LNCaP clone FGC (cell line): ENCODE data around the gene TBATA.

Experiments used
- DNase-seq: peaks from one replicate; pipeline ENCODE4 v3.0.0-alpha.2; 2011; ENCODE audit warnings: low read depth
- H3K4me3 ChIP-seq: 2 replicates; pipeline ENCODE4 v1.5.1; 2011; ENCODE audit warnings: mild to moderate bottlenecking, low read depth, low read length, control low read depth
- CTCF ChIP-seq: IDR thresholded peaks from 2 replicates; pipeline ENCODE4 v1.5.1; 2012; ENCODE audit warnings: mild to moderate bottlenecking; ENCODE audit not compliant: control insufficient read depth, insufficient read depth; ENCODE audit errors: extremely low read depth

TBATA gene

GRCh38 chr10:70784016-70784415 lies 1.2 kb downstream of the TBATA start:
- no peak for TF ChIP-seq CTCF
- DNase-seq: no peak
- H3K4me3 ChIP-seq: no peak overlapping the region

GRCh38 chr10:70782746-70783680 lies 2.2 kb downstream of the TBATA start:
- H3K4me3 ChIP-seq: no peak overlapping the region
- TF ChIP-seq CTCF: no peak
- no peak for DNase-seq

GRCh38 chr10:70782086-70782745 lies 3.0 kb downstream of the TBATA start:
- H3K4me3 ChIP-seq: no peak overlapping the region
- no peak for DNase-seq
- TF ChIP-seq CTCF: no peak

- TF ChIP-seq CTCF: no peak
- H3K4me3 ChIP-seq: no peak overlapping the region
- no peak for DNase-seq
Observed at GRCh38 chr10:70781461-70782051, 3.6 kb downstream of the TBATA start.

- no peak for DNase-seq
- TF ChIP-seq CTCF: no peak
- H3K4me3 ChIP-seq: no peak overlapping the region
Observed at GRCh38 chr10:70780772-70781171, 4.4 kb downstream of the TBATA start.

GRCh38 chr10:70780370-70780760 lies 4.8 kb downstream of the TBATA start:
- TF ChIP-seq CTCF: no peak
- no peak for DNase-seq
- H3K4me3 ChIP-seq: no peak overlapping the region
